Keratinocyte (primary cell): ENCODE measurements around the gene ITPR2. TPM values are rescaled to one million over a fixed set of nuclear protein-coding genes. Genes with fewer than 3 reads are reported as not detected.

Source experiments
- DNase-seq: peaks from one replicate; pipeline ENCODE4 v3.0.0-alpha.2; 2011; ENCODE audit warnings: low read depth, missing footprints, low spot score
- FAIRE-seq: peaks from 2 replicates; lab custom pipeline; 2011; peaks lifted over from hg19 to GRCh38; lab: Jason Lieb, UNC
- H2AFZ ChIP-seq: 2 replicates; pipeline ENCODE4 v1.6.0; 2012; ENCODE audit warnings: low read length, control low read depth, inconsistent platforms; ENCODE audit not compliant: control insufficient read depth
- H3K27ac ChIP-seq: 2 replicates; pipeline ENCODE4 v1.5.1; 2011; ENCODE audit warnings: low read length; ENCODE audit not compliant: control insufficient read depth, insufficient read depth
- H3K27me3 ChIP-seq: 3 replicates; pipeline ENCODE4 v1.6.0; 2011; ENCODE audit warnings: low read length; ENCODE audit not compliant: control insufficient read depth, insufficient read depth; ENCODE audit errors: extremely low read depth
- H3K36me3 ChIP-seq, 2 experiments: 2 replicates in 1 of 2; 3 replicates in 1 of 2; pipeline ENCODE4 v1.5.1; 2011; ENCODE audit warnings: low read length in 2 of 2, mild to moderate bottlenecking in 1 of 2; ENCODE audit not compliant: control insufficient read depth in 2 of 2, insufficient read depth in 2 of 2; ENCODE audit errors: extremely low read depth in 1 of 2
- H3K4me1 ChIP-seq: 3 replicates; pipeline ENCODE4 v1.5.1; 2011; ENCODE audit warnings: low read length; ENCODE audit not compliant: control insufficient read depth, insufficient read depth; ENCODE audit errors: extremely low read depth
- H3K4me2 ChIP-seq: 3 replicates; pipeline ENCODE4 v1.6.0; 2011; ENCODE audit warnings: low read depth, low read length; ENCODE audit not compliant: control insufficient read depth, insufficient read depth; ENCODE audit errors: extremely low read depth
- H3K4me3 ChIP-seq, 3 experiments: fragments of 200-600 bp in 1 of 3; sonication (generic) in 1 of 3; 2 replicates in 2 of 3; 3 replicates in 1 of 3; pipeline ENCODE4 v1.5.1; 2011 to 2016; ENCODE audit warnings: low read length in 3 of 3, mild to moderate bottlenecking in 3 of 3, control low read depth in 2 of 3, inconsistent platforms in 1 of 3, low read depth in 1 of 3, mixed read lengths in 1 of 3, mixed run types in 1 of 3, moderate library complexity in 1 of 3; ENCODE audit not compliant: control insufficient read depth in 2 of 3, insufficient read depth in 2 of 3; ENCODE audit errors: extremely low read depth in 1 of 3
- H3K79me2 ChIP-seq: 2 replicates; pipeline ENCODE4 v1.6.0; 2012; ENCODE audit warnings: low read length; ENCODE audit not compliant: control insufficient read depth, insufficient read depth
- H3K9ac ChIP-seq: 3 replicates; pipeline ENCODE4 v1.6.0; 2011; ENCODE audit warnings: low read length; ENCODE audit not compliant: control insufficient read depth, insufficient read depth; ENCODE audit errors: extremely low read depth
- H3K9me1 ChIP-seq: 3 replicates; pipeline ENCODE4 v1.6.0; 2011; ENCODE audit warnings: low read length; ENCODE audit not compliant: control insufficient read depth, insufficient read depth; ENCODE audit errors: extremely low read depth
- H3K9me3 ChIP-seq: 2 replicates; pipeline ENCODE4 v1.5.1; 2012; ENCODE audit warnings: low read depth, low read length; ENCODE audit not compliant: control insufficient read depth
- H4K20me1 ChIP-seq: 3 replicates; pipeline ENCODE4 v1.6.0; 2011; ENCODE audit warnings: low read length; ENCODE audit not compliant: control insufficient read depth, insufficient read depth; ENCODE audit errors: extremely low read depth
- EZH2 ChIP-seq: IDR thresholded peaks from one replicate; pipeline ENCODE4 v1.6.1; 2012; ENCODE audit warnings: inconsistent platforms, mild to moderate bottlenecking, low read length, moderate library complexity
- dilution Hi-C: fragments of 300-500 bp; cut with MboI; formaldehyde crosslinking; loops from one replicate; pipeline ENCODE4 v1.7.0; 2020; ENCODE audit warnings: low sequenced_read_pairs; ENCODE audit not compliant: extremely low pct_ligation_motif_present
- polyA plus RNA-seq, 5 experiments: library from polyadenylated mRNA; depleted of rRNA in 3 of 5; stranded (reverse) in 3 of 5; stranded (forward) in 1 of 5; unstranded in 1 of 5; fragments of >200 nt; gene quantifications; 1 replicate in 1 of 5; 2 replicates in 3 of 5; 3 replicates in 1 of 5; pipeline versions ENCODE4 v1.2.1 to v1.2.3, GENCODE V29; 2011 to 2012; ENCODE audit warnings: missing spikeins in 2 of 5, low read depth in 1 of 5, low replicate concordance in 1 of 5
- TF ChIP-seq, protein P1 (sequence below), 3 experiments: IDR thresholded peaks in 1 of 3; conservative IDR thresholded peaks in 1 of 3; optimal IDR thresholded peaks in 1 of 3; 2 replicates in 2 of 3; 3 replicates in 1 of 3; pipeline versions ENCODE3 to v1.5.1; 2011; ENCODE audit warnings: low read length in 3 of 3, mild to moderate bottlenecking in 3 of 3, moderate library complexity in 2 of 3, control low read depth in 1 of 3, inconsistent platforms in 1 of 3; ENCODE audit not compliant: insufficient read depth in 2 of 3; ENCODE audit errors: extremely low read depth in 1 of 3

The ITPR2 gene
- polyA plus RNA-seq, 1 donor (not counting 4 experiments of a cell fraction or from before 2014, with no cell fraction given) = 7.6 TPM

DNA sequence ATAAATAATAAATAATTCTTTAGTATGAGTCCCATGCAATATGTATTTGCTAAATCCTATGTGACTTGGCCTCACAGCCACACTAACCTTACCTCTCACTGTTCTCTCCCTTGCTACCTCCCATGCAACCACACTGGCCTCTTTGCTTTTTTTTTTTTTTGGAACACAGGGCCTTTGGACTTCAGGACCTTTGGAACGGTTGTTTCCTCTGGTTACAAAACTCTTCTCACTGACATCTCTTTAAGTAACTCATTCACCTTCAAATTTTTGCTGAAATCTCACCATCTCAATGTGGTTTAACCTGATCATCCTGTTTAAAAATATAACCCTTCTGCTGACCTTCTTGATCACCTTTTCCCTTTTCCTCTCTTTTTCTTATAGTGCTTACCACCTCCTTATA lies 443.7 kb downstream of the ITPR2 start:
- DNase-seq (no peak), FAIRE-seq (no peak)
- no peaks in the 10 kb centered on the region for H4K20me1 ChIP-seq
- no peak overlapping the region for H3K9ac ChIP-seq
- H3K4me3 ChIP-seq = no peak overlapping the region
- TF ChIP-seq, protein P1, sequence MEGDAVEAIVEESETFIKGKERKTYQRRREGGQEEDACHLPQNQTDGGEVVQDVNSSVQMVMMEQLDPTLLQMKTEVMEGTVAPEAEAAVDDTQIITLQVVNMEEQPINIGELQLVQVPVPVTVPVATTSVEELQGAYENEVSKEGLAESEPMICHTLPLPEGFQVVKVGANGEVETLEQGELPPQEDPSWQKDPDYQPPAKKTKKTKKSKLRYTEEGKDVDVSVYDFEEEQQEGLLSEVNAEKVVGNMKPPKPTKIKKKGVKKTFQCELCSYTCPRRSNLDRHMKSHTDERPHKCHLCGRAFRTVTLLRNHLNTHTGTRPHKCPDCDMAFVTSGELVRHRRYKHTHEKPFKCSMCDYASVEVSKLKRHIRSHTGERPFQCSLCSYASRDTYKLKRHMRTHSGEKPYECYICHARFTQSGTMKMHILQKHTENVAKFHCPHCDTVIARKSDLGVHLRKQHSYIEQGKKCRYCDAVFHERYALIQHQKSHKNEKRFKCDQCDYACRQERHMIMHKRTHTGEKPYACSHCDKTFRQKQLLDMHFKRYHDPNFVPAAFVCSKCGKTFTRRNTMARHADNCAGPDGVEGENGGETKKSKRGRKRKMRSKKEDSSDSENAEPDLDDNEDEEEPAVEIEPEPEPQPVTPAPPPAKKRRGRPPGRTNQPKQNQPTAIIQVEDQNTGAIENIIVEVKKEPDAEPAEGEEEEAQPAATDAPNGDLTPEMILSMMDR (optimal IDR thresholded peaks at IDR 0.05 in 1 of 3, IDR thresholded peaks at IDR 0.05 in 1 of 3, conservative IDR thresholded peaks at IDR 0.05 in 1 of 3; ENCODE audit: extremely low read depth in 1 of 3, insufficient read depth in 2 of 3, low read length in 3 of 3) = no peak
- TF ChIP-seq EZH2 = no peak
- no peaks in the 10 kb centered on the region for H3K36me3 ChIP-seq
- H3K79me2 ChIP-seq = no peaks in the 10 kb centered on the region
- no peaks in the 10 kb centered on the region for H3K9me3 ChIP-seq
- no peaks in the 10 kb centered on the region for H3K27me3 ChIP-seq
- no peak overlapping the region for H2AFZ ChIP-seq
- no peak overlapping the region for H3K4me2 ChIP-seq
- no peaks in the 10 kb centered on the region for H3K9me1 ChIP-seq
- H3K4me1 ChIP-seq = no peaks in the 10 kb centered on the region
- no peak overlapping the region for H3K27ac ChIP-seq
- dilution Hi-C loops = no loop called here

DNA sequence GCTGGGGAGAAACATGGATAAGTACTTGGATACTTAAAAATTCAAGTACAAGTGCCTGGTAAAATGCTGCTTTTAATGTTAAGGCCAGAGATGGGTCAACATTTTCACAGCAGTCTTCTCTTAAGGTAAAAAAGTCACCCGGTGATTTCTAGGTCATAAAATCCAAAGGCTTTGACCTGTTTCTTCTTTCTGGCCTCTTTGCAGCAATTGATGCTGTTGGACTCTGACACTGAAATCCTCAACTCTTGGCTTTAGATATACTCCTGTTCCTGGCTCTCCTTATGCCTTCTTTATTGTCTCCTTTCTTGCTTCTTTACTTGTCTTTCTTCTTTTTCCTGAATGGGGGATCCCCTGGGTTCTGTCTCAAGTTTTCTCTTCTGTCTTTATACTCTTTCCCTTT lies 448.5 kb downstream of the ITPR2 start:
- H4K20me1 ChIP-seq = no peaks in the 10 kb centered on the region
- no peak for FAIRE-seq
- H2AFZ ChIP-seq = no peak overlapping the region
- H3K36me3 ChIP-seq = no peaks in the 10 kb centered on the region
- H3K4me3 ChIP-seq = no peak overlapping the region
- no peak overlapping the region for H3K27ac ChIP-seq
- H3K79me2 ChIP-seq = no peaks in the 10 kb centered on the region
- no peaks in the 10 kb centered on the region for H3K27me3 ChIP-seq
- TF ChIP-seq, protein P1 (optimal IDR thresholded peaks at IDR 0.05 in 1 of 3, IDR thresholded peaks at IDR 0.05 in 1 of 3, conservative IDR thresholded peaks at IDR 0.05 in 1 of 3; ENCODE audit: extremely low read depth in 1 of 3, insufficient read depth in 2 of 3, low read length in 3 of 3) = no peak
- TF ChIP-seq EZH2 = no peak
- H3K4me1 ChIP-seq = no peaks in the 10 kb centered on the region
- H3K9ac ChIP-seq = no peak overlapping the region
- H3K4me2 ChIP-seq = no peak overlapping the region
- no peaks in the 10 kb centered on the region for H3K9me1 ChIP-seq
- DNase-seq = no peak
- no peaks in the 10 kb centered on the region for H3K9me3 ChIP-seq
- dilution Hi-C loops = no loop called here
